DND-41 (cell line): ENCODE data around the gene OPALIN.

Source experiments
- ATAC-seq: fragments of 200-7000 bp; cut with Tn5 transposase; 3 replicates; pipeline ENCODE4 v1.9.1; 2021; ENCODE audit warnings: low read depth; ENCODE audit not compliant: insufficient read depth
- DNase-seq: peaks from one replicate; pipeline ENCODE4 v3.0.0-alpha.2; 2020
- H2AFZ ChIP-seq: 2 replicates; pipeline ENCODE4 v1.6.0; 2012; ENCODE audit warnings: low read depth, low read length
- H3K27ac ChIP-seq: 2 replicates; pipeline ENCODE4 v1.5.1; 2012; ENCODE audit warnings: low read length, inconsistent platforms
- H3K27me3 ChIP-seq: fragments of 200-600 bp; sonication (generic); 2 replicates; pipeline ENCODE4 v1.6.0; 2012; ENCODE audit warnings: low read length, mild to moderate bottlenecking, inconsistent platforms; ENCODE audit not compliant: insufficient read depth, poor library complexity
- H3K36me3 ChIP-seq: 2 replicates; pipeline ENCODE4 v1.5.1; 2012; ENCODE audit warnings: low read length, inconsistent platforms; ENCODE audit not compliant: insufficient read depth
- H3K4me1 ChIP-seq: 2 replicates; pipeline ENCODE4 v1.5.1; 2012; ENCODE audit warnings: mild to moderate bottlenecking, low read length; ENCODE audit not compliant: insufficient read depth
- H3K4me2 ChIP-seq: 2 replicates; pipeline ENCODE4 v1.6.0; 2012; ENCODE audit warnings: mild to moderate bottlenecking, moderate library complexity, low read length, inconsistent platforms; ENCODE audit not compliant: insufficient read depth
- H3K4me3 ChIP-seq, 2 experiments: fragments of 200-600 bp in 1 of 2; shearing (Covaris generic) in 1 of 2; 2 replicates each; pipeline ENCODE4 v1.5.1; 2012 to 2016; ENCODE audit warnings: inconsistent platforms in 2 of 2, low read length in 2 of 2, mild to moderate bottlenecking in 2 of 2, low read depth in 1 of 2, moderate library complexity in 1 of 2
- H3K79me2 ChIP-seq: 2 replicates; pipeline ENCODE4 v1.6.0; 2012; ENCODE audit warnings: low read length, inconsistent platforms; ENCODE audit not compliant: insufficient read depth
- H3K9ac ChIP-seq: 2 replicates; pipeline ENCODE4 v1.6.0; 2012; ENCODE audit warnings: low read depth, mild to moderate bottlenecking, inconsistent platforms, low read length, moderate library complexity
- H3K9me3 ChIP-seq: 2 replicates; pipeline ENCODE4 v1.5.1; 2012; ENCODE audit warnings: low read length, moderate library complexity, mild to moderate bottlenecking, inconsistent platforms; ENCODE audit not compliant: insufficient read depth, severe bottlenecking
- H4K20me1 ChIP-seq: 2 replicates; pipeline ENCODE4 v1.6.0; 2012; ENCODE audit warnings: low read length; ENCODE audit not compliant: insufficient read depth
- CTCF ChIP-seq: IDR thresholded peaks from 2 replicates; pipeline ENCODE4 v1.5.1; 2012; ENCODE audit warnings: borderline replicate concordance, low read length, moderate library complexity, mild to moderate bottlenecking; ENCODE audit not compliant: poor library complexity, severe bottlenecking; ENCODE audit errors: extremely low read depth
- EZH2 ChIP-seq: IDR thresholded peaks from 3 replicates; pipeline ENCODE4 v1.6.1; 2012; ENCODE audit warnings: borderline replicate concordance, low read depth, mild to moderate bottlenecking, moderate library complexity, low read length, inconsistent platforms; ENCODE audit not compliant: severe bottlenecking

Gene OPALIN

DNA sequence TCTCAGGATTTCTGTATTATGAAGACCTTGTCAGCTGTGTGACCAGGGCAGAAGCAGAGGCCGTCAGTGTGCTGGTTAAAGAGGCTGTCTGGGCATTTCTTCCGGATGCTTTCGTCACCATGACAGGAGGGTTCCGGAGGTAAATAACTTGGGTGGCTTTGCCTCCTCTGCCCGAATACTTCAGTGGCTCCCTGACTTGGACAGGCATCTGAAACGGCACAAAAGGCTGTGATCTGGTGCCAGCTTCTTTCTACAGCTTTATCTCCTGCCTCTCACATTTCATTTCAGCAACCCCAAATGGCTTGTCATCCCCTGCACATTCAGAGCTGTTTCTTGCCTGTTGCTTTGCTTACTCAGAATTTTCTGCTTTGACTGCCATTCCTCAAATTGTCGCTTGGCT is 31.3 kb downstream of the OPALIN start:
- DNase-seq (no peak), ATAC-seq (no peak)
- Histone ChIP-seq H3K27me3 (no peaks in the 10 kb centered on the region), H3K79me2 (no peaks in the 10 kb centered on the region), H3K4me1 (peaks cover 20% of the 10 kb centered on the region), H3K9me3 (no peaks in the 10 kb centered on the region), H3K4me2 (no peak overlapping the region), H4K20me1 (no peaks in the 10 kb centered on the region; the same call in 1 of the 2 replicates), H2AFZ (no peak overlapping the region), H3K9ac (no peak overlapping the region), H3K4me3 (no peak overlapping the region), H3K27ac (no peak overlapping the region), H3K36me3 (peaks cover 97% of the 10 kb centered on the region)
- TF ChIP-seq CTCF = no peak
- no peak for TF ChIP-seq EZH2

DNA sequence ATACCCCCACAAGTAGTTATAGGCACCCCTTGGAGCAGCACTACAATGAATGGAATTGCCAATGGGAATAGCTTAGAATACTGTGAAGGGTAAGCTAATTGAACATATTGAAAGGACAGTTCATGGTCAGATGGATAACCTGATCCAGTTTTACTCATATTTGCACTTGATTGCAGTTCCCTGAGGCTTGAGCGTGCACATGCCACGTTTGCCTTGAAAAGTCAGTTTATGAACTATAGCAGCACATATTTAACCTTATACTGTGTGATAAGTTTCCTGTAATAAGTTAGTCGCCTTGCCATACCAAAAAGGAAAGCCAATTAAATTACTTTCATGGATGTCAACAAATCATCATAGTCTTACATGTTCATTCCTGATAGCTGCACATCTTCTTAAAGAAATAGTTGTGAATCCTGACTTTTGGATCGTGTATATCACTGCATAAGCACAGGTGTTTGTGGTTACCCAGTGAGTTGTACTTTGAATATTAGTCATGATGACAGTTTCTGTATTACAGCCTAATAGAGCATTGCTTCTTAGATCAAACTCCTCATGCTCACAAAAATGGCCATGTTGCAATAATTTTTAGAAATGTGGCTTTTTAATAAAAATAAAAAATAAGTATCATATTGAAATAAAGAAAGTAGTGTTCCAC is 33.0 kb downstream of the OPALIN start:
- H2AFZ ChIP-seq = no peak overlapping the region
- peaks cover 100% of the 10 kb centered on the region for H3K36me3 ChIP-seq
- no peak overlapping the region for H3K9ac ChIP-seq
- ATAC-seq (peak; percentile 61; the same call in 2 of the 3 replicates), DNase-seq (no peak)
- no peaks in the 10 kb centered on the region for H3K79me2 ChIP-seq
- H3K9me3 ChIP-seq = no peaks in the 10 kb centered on the region
- no peaks in the 10 kb centered on the region for H3K27me3 ChIP-seq
- H3K4me3 ChIP-seq = no peak overlapping the region
- peaks cover 4% of the 10 kb centered on the region for H3K4me1 ChIP-seq
- no peaks in the 10 kb centered on the region; the same call in 1 of the 2 replicates for H4K20me1 ChIP-seq
- H3K27ac ChIP-seq = no peak overlapping the region
- TF ChIP-seq EZH2 = no peak
- TF ChIP-seq CTCF = no peak
- no peak overlapping the region for H3K4me2 ChIP-seq

- no peak for DNase-seq
- Histone ChIP-seq H3K79me2 (no peaks in the 10 kb centered on the region), H3K9ac (no peak overlapping the region), H3K4me2 (no peak overlapping the region), H4K20me1 (no peaks in the 10 kb centered on the region; the same call in 1 of the 2 replicates), H3K36me3 (peaks cover 100% of the 10 kb centered on the region), H3K4me1 (no peaks in the 10 kb centered on the region), H2AFZ (no peak overlapping the region), H3K27me3 (no peaks in the 10 kb centered on the region), H3K4me3 (no peak overlapping the region), H3K27ac (no peak overlapping the region; the same call in 1 of the 2 replicates), H3K9me3 (no peaks in the 10 kb centered on the region)
- ATAC-seq = no peak
- TF ChIP-seq CTCF (no peak), EZH2 (no peak)
Observed at GRCh38 chr10:96324447-96324846, 34.4 kb downstream of the OPALIN start.

GRCh38 chr10:96322275-96322674 is 36.5 kb downstream of the OPALIN start:
- peaks cover 98% of the 10 kb centered on the region for H3K36me3 ChIP-seq

More at GRCh38 chr10:96322275-96322674, 36.5 kb downstream of the OPALIN start:
- no peak overlapping the region for H3K4me3 ChIP-seq
- ATAC-seq = no peak
- no peak overlapping the region for H2AFZ ChIP-seq
- H3K27me3 ChIP-seq = no peaks in the 10 kb centered on the region
- no peak overlapping the region for H3K4me2 ChIP-seq
- no peak overlapping the region for H3K27ac ChIP-seq
- no peak overlapping the region for H3K9ac ChIP-seq
- no peaks in the 10 kb centered on the region for H3K9me3 ChIP-seq
- H3K79me2 ChIP-seq = no peaks in the 10 kb centered on the region
- no peaks in the 10 kb centered on the region; the same call in 1 of the 2 replicates for H4K20me1 ChIP-seq
- no peak for TF ChIP-seq CTCF
- TF ChIP-seq EZH2 = no peak
- H3K4me1 ChIP-seq = no peaks in the 10 kb centered on the region
- no peak for DNase-seq
